ENCODE data around the gene OXSR1.

The OXSR1 gene

DNA sequence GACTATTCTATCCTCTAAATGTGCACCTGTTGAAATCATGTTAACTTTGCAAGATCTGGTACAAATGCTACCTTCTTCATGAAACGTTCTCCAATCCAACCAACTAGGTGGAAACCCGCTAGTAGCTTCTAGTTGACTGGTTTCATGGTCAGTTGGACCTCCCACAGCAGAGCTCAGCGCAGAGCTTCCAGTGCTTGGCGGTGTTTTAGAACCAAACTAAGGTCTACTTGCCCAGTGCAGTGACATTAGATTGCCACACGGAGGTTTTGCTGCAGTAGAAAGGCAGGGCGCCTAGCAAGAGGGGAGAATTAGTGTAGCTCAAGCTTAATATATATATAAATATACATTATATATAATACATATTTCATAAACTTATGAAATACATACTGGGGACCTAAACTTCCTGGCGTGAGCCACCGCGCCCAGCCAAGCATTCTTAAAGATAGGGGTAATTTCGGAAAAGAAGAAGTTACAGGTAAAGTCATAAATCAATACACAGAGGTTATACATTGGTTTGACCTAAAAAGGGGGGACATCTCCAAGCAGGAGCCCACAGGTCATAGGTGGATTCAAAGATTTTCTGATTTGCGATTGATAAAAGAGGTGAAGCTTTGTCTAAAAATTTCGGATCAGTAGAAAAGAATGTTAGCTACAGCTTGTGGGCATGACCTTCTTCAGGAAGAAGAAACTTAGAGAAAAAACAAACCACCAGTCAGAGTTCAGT, 2.1 kb upstream of the OXSR1 start:
- TF ChIP-seq, protein P1, sequence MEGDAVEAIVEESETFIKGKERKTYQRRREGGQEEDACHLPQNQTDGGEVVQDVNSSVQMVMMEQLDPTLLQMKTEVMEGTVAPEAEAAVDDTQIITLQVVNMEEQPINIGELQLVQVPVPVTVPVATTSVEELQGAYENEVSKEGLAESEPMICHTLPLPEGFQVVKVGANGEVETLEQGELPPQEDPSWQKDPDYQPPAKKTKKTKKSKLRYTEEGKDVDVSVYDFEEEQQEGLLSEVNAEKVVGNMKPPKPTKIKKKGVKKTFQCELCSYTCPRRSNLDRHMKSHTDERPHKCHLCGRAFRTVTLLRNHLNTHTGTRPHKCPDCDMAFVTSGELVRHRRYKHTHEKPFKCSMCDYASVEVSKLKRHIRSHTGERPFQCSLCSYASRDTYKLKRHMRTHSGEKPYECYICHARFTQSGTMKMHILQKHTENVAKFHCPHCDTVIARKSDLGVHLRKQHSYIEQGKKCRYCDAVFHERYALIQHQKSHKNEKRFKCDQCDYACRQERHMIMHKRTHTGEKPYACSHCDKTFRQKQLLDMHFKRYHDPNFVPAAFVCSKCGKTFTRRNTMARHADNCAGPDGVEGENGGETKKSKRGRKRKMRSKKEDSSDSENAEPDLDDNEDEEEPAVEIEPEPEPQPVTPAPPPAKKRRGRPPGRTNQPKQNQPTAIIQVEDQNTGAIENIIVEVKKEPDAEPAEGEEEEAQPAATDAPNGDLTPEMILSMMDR (conservative IDR thresholded peaks at IDR 0.05; ENCODE audit: low read depth, low read length) = peak; percentile 38
- H3K4me3 ChIP-seq (ENCODE audit: low read depth, low read length) = no peak overlapping the region
- no peak for DNase-seq (ENCODE audit: low read depth)

GRCh38 chr3:38163841-38164642, 1.3 kb upstream of the OXSR1 start:
- TF ChIP-seq, protein P1 (conservative IDR thresholded peaks at IDR 0.05; ENCODE audit: low read depth, low read length) = no peak
- DNase-seq (ENCODE audit: low read depth) = no peak

GRCh38 chr3:38164643-38164951, 740 bp upstream of the OXSR1 start:
- TF ChIP-seq, protein P1 (conservative IDR thresholded peaks at IDR 0.05; ENCODE audit: low read depth, low read length) = no peak
- peak overlapping the region; percentile 94 for H3K4me3 ChIP-seq (ENCODE audit: low read depth, low read length)
- no peak for DNase-seq (ENCODE audit: low read depth)

More at GRCh38 chr3:38163841-38164642, 1.3 kb upstream of the OXSR1 start:
- peak overlapping the region; percentile 94 for H3K4me3 ChIP-seq (ENCODE audit: low read depth, low read length)

DNA sequence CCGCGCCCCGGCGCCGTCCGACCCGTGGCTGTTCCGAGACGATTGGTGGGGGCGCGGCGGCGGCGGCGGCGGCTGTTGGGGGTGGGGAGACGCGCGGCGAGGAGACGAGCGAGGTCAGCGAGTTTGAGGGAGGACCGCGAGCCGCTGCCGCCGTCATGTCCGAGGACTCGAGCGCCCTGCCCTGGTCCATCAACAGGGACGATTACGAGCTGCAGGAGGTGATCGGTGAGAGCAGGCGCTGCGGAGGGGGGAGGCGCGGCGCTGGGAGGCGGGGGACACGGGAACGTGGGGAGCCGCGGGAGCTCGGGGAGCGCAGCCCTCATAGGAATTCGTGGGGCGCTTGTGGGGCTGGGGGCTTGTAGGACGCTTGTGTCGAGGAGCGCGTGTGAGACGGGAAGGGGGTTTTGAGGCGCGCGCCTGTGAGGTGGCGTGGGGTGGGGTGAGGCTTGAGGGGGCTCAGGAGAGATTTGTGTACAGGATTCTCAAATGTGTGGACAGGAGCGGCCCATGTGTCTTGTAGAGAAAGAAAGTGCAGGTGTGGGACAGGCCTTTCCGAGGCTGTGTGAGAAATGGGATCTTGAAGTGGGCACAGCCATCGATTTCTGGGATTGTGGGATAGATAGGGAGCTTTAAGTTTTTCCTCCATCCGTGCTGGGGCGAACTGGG, 518 bp downstream of the OXSR1 start:
- DNase-seq (ENCODE audit: low read depth) = peak; percentile 56
- TF ChIP-seq, protein P1 (conservative IDR thresholded peaks at IDR 0.05; ENCODE audit: low read depth, low read length) = no peak
- peak overlapping the region; percentile 94 for H3K4me3 ChIP-seq (ENCODE audit: low read depth, low read length)

DNA sequence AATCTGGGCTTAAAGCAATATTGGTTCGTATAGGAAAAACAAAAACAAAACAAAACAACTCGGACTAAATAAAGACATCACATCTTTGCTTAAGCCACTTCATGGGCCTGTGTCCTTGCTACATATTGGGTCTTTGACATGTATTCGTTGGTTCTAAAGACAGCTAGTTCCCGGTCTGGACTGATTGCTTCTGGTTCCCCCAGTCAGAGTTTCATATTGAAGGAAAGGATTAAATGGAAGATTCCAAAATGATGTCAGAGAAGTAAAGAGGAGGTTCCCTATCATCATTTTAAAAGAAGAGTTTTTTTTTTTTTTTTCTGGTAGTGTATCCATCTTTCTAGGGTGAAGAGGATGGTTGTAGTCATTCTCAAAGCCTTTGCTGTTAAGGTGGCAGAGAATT, 2.3 kb downstream of the OXSR1 start:
- no peak overlapping the region for H3K4me3 ChIP-seq (ENCODE audit: low read depth, low read length)
- TF ChIP-seq, protein P1 (conservative IDR thresholded peaks at IDR 0.05; ENCODE audit: low read depth, low read length) = no peak
- DNase-seq (ENCODE audit: low read depth) = no peak

DNA sequence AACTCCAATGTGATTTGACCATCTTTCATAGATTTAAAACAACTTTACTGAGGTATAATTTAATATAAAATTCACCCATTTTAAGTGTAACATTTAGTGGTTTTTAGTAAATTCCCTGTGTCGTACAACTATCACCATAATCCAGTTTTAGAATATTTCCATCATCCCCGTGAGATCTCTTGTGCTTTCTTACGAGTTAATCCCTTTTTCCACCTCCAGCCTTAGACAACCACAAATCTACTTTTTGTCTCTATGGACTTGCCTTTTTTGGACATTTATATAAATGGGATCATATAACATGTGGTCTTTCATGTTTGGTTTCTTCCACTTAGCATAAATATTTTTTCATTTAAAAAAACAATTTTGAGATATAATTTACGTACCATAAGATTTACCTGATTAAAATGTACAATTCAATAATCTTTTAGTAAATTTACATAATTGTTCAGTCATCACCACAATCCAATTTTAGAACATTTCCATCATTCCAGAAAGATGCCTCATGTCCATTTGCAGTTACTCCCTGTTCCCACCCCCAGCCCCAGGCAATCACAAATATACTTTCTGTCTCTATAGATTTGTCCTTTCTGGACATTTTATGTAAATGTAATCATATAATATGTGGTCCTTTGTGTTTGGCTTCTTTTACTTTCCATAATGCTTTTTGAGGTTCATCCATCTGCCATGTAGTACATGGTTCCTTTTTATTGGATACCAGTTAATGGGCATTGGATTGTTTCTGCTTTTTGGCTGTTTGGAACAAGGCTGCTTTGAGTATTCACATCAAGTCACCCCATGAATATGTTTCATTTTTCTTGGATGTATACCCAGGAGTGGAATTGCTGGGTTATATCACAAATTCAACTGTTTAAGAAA, 3.1 kb downstream of the OXSR1 start:
- TF ChIP-seq, protein P1 (conservative IDR thresholded peaks at IDR 0.05; ENCODE audit: low read depth, low read length) = no peak
- peak; percentile 73 for DNase-seq (ENCODE audit: low read depth)
- H3K4me3 ChIP-seq (ENCODE audit: low read depth, low read length) = no peak overlapping the region

Data from choroid plexus epithelial cell (primary cell).